Mammary epithelial cell (primary cell): ENCODE measurements around the gene ERMP1.

Source experiments
- EZH2 ChIP-seq: IDR thresholded peaks from 2 replicates; pipeline ENCODE4 v1.6.1; 2012; ENCODE audit warnings: low read length, inconsistent platforms, borderline replicate concordance
- TF ChIP-seq, protein P1 (sequence below), 2 donors: IDR thresholded peaks in 1 of 2; conservative IDR thresholded peaks in 1 of 2; 2 replicates each; pipeline ENCODE4 v1.5.1; 2011 to 2012; ENCODE audit warnings: inconsistent platforms in 2 of 2, low read length in 2 of 2, mild to moderate bottlenecking in 2 of 2, control low read depth in 1 of 2, low read depth in 1 of 2; ENCODE audit not compliant: insufficient read depth in 1 of 2; ENCODE audit errors: extremely low read depth in 1 of 2

DNA sequence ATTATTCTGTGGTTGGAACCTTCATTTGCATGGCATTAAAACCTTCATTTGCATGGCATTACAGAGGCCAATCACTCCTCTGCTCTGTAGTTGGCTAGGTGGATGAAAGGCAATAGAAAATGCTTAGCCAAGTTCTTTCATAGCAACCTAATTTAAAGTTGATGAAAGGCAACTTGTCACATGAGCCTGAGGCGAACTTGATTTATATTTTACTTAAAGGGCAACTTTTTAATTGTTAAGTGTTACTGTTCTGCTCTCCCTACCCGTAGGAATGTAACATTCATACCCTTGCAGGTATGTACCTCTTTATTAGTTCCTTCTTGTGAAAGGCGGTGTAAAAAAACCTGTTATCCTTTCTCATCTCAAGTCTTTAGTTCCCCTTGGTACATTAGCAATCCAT lies 7.9 kb upstream of the ERMP1 start:
- TF ChIP-seq, protein P1, sequence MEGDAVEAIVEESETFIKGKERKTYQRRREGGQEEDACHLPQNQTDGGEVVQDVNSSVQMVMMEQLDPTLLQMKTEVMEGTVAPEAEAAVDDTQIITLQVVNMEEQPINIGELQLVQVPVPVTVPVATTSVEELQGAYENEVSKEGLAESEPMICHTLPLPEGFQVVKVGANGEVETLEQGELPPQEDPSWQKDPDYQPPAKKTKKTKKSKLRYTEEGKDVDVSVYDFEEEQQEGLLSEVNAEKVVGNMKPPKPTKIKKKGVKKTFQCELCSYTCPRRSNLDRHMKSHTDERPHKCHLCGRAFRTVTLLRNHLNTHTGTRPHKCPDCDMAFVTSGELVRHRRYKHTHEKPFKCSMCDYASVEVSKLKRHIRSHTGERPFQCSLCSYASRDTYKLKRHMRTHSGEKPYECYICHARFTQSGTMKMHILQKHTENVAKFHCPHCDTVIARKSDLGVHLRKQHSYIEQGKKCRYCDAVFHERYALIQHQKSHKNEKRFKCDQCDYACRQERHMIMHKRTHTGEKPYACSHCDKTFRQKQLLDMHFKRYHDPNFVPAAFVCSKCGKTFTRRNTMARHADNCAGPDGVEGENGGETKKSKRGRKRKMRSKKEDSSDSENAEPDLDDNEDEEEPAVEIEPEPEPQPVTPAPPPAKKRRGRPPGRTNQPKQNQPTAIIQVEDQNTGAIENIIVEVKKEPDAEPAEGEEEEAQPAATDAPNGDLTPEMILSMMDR (conservative IDR thresholded peaks at IDR 0.05 in 1 of 2, IDR thresholded peaks at IDR 0.05 in 1 of 2; ENCODE audit: extremely low read depth in 1 of 2, insufficient read depth in 1 of 2, low read depth in 1 of 2, low read length in 2 of 2), result no peak
- TF ChIP-seq EZH2, result no peak
